ENCODE measurements around the gene TCEANC2. TPM values are rescaled to one million over a fixed set of nuclear protein-coding genes. Genes with fewer than 3 reads are reported as not detected.
A peak's percentile ranks its signal among the peaks of the same experiment; 100 is the strongest.

TCEANC2 gene
- total and polyA plus RNA-seq, 12 donors, result 1.3 to 12.5 (median 5.6) TPM

DNA sequence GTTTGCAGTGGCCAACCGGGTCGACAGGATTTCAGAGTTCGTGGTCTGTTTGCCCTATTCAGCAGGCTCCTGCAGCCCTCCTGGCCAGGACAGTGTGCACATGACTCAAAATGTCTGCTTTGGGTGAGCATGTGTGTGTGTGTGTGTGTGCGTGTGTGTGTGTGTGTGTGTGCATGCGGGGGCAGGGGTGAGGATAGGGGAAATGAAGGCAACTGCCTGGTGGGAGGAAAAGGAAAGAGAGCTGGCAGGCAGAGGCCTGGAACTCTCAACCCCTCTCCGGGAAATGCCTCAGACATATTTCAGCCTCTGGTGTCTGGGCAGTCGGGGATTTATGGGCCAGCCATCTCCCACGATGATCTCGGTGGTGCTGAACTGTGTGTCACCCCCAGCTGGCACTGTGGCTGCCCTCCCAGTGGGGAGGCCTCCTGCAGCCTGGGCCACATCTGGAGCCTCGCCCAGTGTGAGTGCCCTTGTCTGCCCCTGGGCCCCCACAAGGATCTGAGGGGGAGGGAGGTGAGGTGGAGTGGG, 84.2 kb downstream of the TCEANC2 start:
- Histone ChIP-seq H3K27me3 (no peaks in the 10 kb centered on the region), H3K4me1 (replicated peaks in 1 of 2) (no peaks in the 10 kb centered on the region), H3K36me3 (replicated peaks in 1 of 2) (no peaks in the 10 kb centered on the region), H3K27ac (peak overlapping the region in 1 of 5 donors; percentile 37), H3K4me3 (no peak overlapping the region), H3K9me3 (replicated peaks in 1 of 3) (no peaks in the 10 kb centered on the region)
- TF ChIP-seq POLR2A (IDR thresholded peaks at IDR 0.05), result no peak
- TF ChIP-seq, protein P1, sequence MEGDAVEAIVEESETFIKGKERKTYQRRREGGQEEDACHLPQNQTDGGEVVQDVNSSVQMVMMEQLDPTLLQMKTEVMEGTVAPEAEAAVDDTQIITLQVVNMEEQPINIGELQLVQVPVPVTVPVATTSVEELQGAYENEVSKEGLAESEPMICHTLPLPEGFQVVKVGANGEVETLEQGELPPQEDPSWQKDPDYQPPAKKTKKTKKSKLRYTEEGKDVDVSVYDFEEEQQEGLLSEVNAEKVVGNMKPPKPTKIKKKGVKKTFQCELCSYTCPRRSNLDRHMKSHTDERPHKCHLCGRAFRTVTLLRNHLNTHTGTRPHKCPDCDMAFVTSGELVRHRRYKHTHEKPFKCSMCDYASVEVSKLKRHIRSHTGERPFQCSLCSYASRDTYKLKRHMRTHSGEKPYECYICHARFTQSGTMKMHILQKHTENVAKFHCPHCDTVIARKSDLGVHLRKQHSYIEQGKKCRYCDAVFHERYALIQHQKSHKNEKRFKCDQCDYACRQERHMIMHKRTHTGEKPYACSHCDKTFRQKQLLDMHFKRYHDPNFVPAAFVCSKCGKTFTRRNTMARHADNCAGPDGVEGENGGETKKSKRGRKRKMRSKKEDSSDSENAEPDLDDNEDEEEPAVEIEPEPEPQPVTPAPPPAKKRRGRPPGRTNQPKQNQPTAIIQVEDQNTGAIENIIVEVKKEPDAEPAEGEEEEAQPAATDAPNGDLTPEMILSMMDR (IDR thresholded peaks at IDR 0.05), result no peak
- 38 to 49% (median 43%) methylated on average over 6 to 10 of the region's 10 CpGs for WGBS, 4 donors
- DNase-seq, result peak in 4 of 7 donors; percentile 25 to 63 (median 35)
- intact Hi-C loops (cut with DNase I), result no loop called here

DNA sequence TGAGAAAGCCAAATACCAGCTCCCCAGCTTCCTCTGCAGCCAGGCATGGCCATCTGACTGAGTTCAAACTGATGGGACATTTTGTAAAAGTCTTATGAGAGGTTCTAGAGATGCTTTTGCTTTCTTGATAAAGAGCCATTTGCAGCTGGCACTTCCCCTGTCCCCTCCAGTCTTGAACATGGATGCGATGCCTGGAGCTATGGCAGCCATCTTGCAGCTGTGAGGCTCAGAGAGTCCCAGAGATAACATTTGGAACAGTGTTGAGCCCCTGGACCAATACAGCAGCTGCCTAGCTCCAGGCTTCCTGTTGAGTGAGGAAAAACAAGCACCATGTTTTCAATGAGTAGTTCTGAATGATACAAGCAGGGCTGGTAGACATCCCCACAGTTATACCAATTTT, 85.6 kb downstream of the TCEANC2 start:
- TF ChIP-seq POLR2A (IDR thresholded peaks at IDR 0.05), result no peak
- TF ChIP-seq, protein P1 (IDR thresholded peaks at IDR 0.05), result no peak
- DNase-seq, result no peak
- Histone ChIP-seq H3K36me3 (replicated peaks in 1 of 2) (no peaks in the 10 kb centered on the region), H3K27ac (no peak overlapping the region), H3K27me3 (no peaks in the 10 kb centered on the region), H3K4me3 (no peak overlapping the region), H3K4me1 (replicated peaks in 1 of 2) (no peaks in the 10 kb centered on the region), H3K9me3 (replicated peaks in 1 of 3) (no peaks in the 10 kb centered on the region)
- intact Hi-C loops (cut with DNase I), result no loop called here
- WGBS, 4 donors, result 88 to 100% (median 96%) methylated on average over 1 of the region's 1 CpG

DNA sequence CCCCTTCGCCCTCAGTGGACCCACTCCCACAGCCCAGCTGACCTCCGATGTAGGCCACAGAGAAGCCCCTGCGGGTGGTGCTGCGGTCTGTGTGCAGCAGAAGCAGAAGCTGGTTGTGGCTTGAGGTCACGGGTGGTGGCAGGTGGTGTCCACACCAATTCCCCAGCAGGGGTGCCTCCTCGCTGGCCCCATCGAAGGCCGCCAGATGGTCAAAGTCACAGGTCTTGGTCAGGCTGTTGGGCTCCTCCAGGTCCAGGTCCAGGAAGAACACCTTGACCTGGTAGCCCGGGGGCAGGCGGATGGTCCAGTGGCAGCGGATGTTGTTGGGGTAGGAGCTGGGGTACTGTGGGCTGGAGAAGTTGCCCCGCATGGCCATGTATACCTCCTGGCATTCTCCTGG, 86.3 kb downstream of the TCEANC2 start:
- H3K27ac ChIP-seq, result no peak overlapping the region
- intact Hi-C loops (cut with DNase I), result no loop called here
- 89 to 100% (median 98%) methylated on average over 6 to 12 of the region's 12 CpGs for WGBS, 4 donors
- no peaks in the 10 kb centered on the region for H3K9me3 ChIP-seq (replicated peaks in 1 of 3)
- no peaks in the 10 kb centered on the region for H3K36me3 ChIP-seq (replicated peaks in 1 of 2)
- H3K4me1 ChIP-seq (replicated peaks in 1 of 2), result no peaks in the 10 kb centered on the region
- DNase-seq, result no peak
- TF ChIP-seq, protein P1 (IDR thresholded peaks at IDR 0.05), result no peak
- TF ChIP-seq POLR2A (IDR thresholded peaks at IDR 0.05), result no peak
- H3K27me3 ChIP-seq, result no peaks in the 10 kb centered on the region
- no peak overlapping the region for H3K4me3 ChIP-seq

DNA sequence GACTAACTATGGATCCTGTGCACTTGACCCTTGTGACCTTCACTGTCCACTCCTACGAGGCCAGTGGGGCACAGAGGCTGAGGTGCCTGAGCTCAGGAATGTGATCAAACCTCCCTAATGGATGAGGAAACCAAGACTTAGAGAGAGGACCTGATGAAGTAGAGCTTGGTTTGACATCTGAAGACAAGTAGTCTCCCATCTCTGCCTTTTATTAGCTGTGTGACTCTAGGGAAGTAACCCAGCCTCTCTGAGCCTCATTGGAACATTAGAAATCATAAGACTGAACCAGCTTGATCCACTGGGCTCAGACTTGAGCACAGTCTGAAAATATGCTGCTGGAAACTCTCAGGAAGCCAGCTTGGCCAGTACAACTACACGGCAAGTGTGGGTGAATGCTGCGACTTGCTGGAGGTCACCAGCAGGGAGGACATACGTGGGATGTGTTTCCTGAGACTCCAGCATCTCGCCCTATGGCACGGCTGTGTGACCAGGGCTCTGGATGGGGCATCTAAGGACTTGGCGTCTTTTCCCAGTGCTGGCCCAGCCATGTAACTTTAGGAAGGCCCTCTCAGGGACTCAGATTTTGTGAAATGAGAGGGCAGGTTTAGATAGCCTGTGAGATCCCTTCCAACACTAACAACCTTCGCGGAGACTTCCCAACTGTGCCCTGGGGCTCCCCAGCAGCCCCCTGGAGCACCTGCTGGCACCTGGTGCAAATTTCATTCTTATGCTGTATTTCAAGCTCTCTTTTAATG, 88.9 kb downstream of the TCEANC2 start:
- H3K4me3 ChIP-seq, result no peak overlapping the region
- no peaks in the 10 kb centered on the region for H3K9me3 ChIP-seq (replicated peaks in 1 of 3)
- H3K36me3 ChIP-seq (replicated peaks in 1 of 2), result no peaks in the 10 kb centered on the region
- H3K27ac ChIP-seq, result no peak overlapping the region
- DNase-seq, result no peak
- intact Hi-C loops (cut with DNase I), result no loop called here
- 65 to 70% (median 68%) methylated on average over 9 of the region's 9 CpGs for WGBS, 4 donors
- no peaks in the 10 kb centered on the region for H3K27me3 ChIP-seq
- TF ChIP-seq, protein P1 (IDR thresholded peaks at IDR 0.05), result no peak
- TF ChIP-seq POLR2A (IDR thresholded peaks at IDR 0.05), result no peak
- H3K4me1 ChIP-seq (replicated peaks in 1 of 2), result no peaks in the 10 kb centered on the region
